ENCODE results near the gene TMEM192.

- TF ChIP-seq YY1 (IDR thresholded peaks at IDR 0.05; ENCODE audit: insufficient read depth, insufficient read length) (no peak), ZNF274 (IDR thresholded peaks at IDR 0.05; ENCODE audit: low read depth, low read length) (no peak)
These were observed 5.7 kb upstream of the TMEM192 start for GRCh38 chr4:165118256-165118909.

Measured in NT2/D1 (cell line).